ENCODE data around the gene SLC35E4. TPM values are rescaled to one million over a fixed set of nuclear protein-coding genes. Genes with fewer than 3 reads are reported as not detected.
"Not testable (repeated sequence)": the region's sequence is repeated elsewhere in the genome, so short reads cannot be mapped to it uniquely, and the experiment has no call there.

Gene SLC35E4
- total and polyA plus RNA-seq, 7 experiments from 2014 or later: 0.85 to 5.2 (median 2.3) TPM

DNA sequence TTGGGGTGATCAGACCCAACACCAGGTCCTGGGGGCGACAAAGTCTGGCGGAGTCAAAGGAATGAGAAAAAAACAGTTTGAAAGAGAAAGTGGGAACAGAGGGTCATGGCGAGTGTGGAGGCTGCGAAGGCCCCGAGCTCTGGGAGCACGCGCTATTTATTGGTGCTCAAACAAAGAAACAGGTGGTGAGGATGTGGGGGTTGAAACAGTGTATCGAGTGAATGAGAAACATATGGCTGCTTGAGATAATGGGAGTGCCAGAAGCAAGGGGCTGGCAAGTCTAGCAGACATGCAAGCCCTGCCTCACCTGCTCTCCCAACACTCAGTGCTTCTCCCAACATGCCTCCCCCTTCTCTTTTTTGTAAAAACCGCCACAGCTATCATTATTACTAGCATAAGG, 39.9 kb downstream of the SLC35E4 start:
- POLR2A ChIA-PET: no interaction called here

DNA sequence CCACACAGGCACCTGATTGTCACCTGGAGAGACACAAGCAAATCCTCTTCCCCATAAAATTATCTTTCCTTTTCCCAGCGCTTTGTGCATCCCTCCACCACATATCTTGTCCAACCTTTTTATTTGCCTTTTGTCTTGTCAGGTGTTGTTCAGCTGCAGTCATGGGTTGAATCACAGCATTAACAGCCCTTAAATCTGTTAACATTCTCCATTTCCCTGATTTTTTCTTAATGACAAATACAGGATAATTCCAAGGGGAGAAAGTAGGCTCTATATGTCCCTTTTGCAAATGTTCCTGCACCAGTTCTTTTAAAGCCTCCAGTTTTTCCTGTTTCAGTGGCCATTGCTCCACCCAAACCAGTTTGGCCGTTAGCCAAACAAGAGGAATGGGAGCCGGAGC, 41.0 kb downstream of the SLC35E4 start:
- POLR2A ChIA-PET; DNase-seq; H3K4me3 ChIP-seq (ENCODE audit: low read length); H3K9me3 ChIP-seq (ENCODE audit: control insufficient read depth in 2 of 3, low read length in 3 of 3); H3K27ac Mint-ChIP-seq; H3K36me3 ChIP-seq (ENCODE audit: control insufficient read depth in 2 of 3, insufficient read depth in 3 of 3, low read length in 3 of 3); H3K4me1 ChIP-seq (ENCODE audit: control insufficient read depth in 2 of 2, insufficient read depth in 2 of 2, low read length in 2 of 2); intact Hi-C loops (cut with micrococcal nuclease); H3K27ac ChIP-seq (ENCODE audit: low read depth, low read length); H3K4me3 Mint-ChIP-seq; H3K4me1 Mint-ChIP-seq; H3K9me3 Mint-ChIP-seq; H3K27me3 ChIP-seq (ENCODE audit: control insufficient read depth in 2 of 2, insufficient read depth in 2 of 2, low read length in 2 of 2); ATAC-seq; H3K36me3 Mint-ChIP-seq; CTCF ChIA-PET: not testable (repeated sequence)
- H3K27me3 Mint-ChIP-seq: peaks cover 0 to 18% (median 6%) of the 10 kb centered on the region in 5 donors

More for the DNA sequence above, 39.9 kb downstream of the SLC35E4 start:
- Histone ChIP-seq H3K27ac (ENCODE audit: low read depth, low read length) (no peak overlapping the region), H3K9me3 (ENCODE audit: control insufficient read depth in 2 of 3, low read length in 3 of 3) (no peaks in the 10 kb centered on the region), H3K4me1 (ENCODE audit: control insufficient read depth in 2 of 2, insufficient read depth in 2 of 2, low read length in 2 of 2) (no peaks in the 10 kb centered on the region), H3K4me3 (ENCODE audit: low read length) (no peak overlapping the region), H3K36me3 (ENCODE audit: control insufficient read depth in 2 of 3, insufficient read depth in 3 of 3, low read length in 3 of 3) (no peaks in the 10 kb centered on the region), H3K27me3 (ENCODE audit: control insufficient read depth in 2 of 2, insufficient read depth in 2 of 2, low read length in 2 of 2) (no peaks in the 10 kb centered on the region)
- Mint-ChIP-seq H3K4me1 (no peaks in the 10 kb centered on the region), H3K36me3 (no peaks in the 10 kb centered on the region), H3K27ac (no peak overlapping the region), H3K4me3 (no peak overlapping the region), H3K27me3 (peaks cover 0 to 18% (median 6%) of the 10 kb centered on the region in 5 donors), H3K9me3 (no peaks in the 10 kb centered on the region)
- no peak for ATAC-seq
- CTCF ChIA-PET: no interaction called here
- no peak for DNase-seq
- intact Hi-C loops (cut with micrococcal nuclease): no loop called here

DNA sequence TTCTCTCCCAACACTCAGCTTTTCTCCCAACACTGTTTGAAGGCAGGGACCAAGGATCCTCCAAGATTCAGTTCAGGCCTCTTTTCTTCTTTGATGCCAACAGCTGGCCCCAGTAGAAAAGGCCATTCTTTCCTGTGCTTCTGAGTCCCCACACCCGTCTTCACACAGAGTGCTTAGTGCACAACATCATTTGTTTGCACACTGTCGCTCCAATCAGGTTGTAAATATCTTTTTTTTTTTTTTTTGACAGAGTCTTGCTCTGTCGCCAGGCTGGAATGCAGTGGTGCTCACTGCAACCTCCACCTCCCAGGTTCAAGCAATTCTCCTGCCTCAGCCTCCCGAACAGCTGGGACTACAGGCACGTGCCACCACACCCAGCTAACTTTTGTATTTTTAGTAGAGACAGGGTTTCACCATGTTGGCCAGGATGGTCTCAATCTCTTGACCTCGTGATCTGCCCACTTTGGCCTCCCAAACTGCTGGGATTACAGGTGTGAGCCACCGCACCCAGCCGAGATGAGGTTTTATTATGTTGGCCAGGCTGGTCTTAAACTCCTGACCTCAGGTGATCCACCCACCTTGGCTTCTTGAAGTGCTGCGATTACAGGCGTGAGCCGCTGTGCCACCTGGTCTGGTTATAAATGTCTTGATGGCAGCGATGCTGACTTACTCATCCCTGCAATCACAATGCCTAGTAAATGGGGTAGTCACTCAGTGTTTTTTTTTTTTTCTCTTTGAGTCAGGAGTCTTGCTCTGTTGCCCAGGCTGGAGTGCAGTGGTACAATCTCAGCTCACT, 44.5 kb downstream of the SLC35E4 start:
- H3K9me3 Mint-ChIP-seq; H3K4me3 ChIP-seq (ENCODE audit: low read length); H3K4me1 Mint-ChIP-seq; H3K9me3 ChIP-seq (ENCODE audit: control insufficient read depth in 2 of 3, low read length in 3 of 3); ATAC-seq; intact Hi-C loops (cut with micrococcal nuclease); H3K27me3 ChIP-seq (ENCODE audit: control insufficient read depth in 2 of 2, insufficient read depth in 2 of 2, low read length in 2 of 2); H3K4me1 ChIP-seq (ENCODE audit: control insufficient read depth in 2 of 2, insufficient read depth in 2 of 2, low read length in 2 of 2); H3K27ac ChIP-seq (ENCODE audit: low read depth, low read length); CTCF ChIA-PET; H3K36me3 ChIP-seq (ENCODE audit: control insufficient read depth in 2 of 3, insufficient read depth in 3 of 3, low read length in 3 of 3); H3K27ac Mint-ChIP-seq; H3K36me3 Mint-ChIP-seq; DNase-seq; POLR2A ChIA-PET; H3K4me3 Mint-ChIP-seq: not testable (repeated sequence)
- H3K27me3 Mint-ChIP-seq: peaks cover 0 to 26% (median 6%) of the 10 kb centered on the region in 5 donors

DNA sequence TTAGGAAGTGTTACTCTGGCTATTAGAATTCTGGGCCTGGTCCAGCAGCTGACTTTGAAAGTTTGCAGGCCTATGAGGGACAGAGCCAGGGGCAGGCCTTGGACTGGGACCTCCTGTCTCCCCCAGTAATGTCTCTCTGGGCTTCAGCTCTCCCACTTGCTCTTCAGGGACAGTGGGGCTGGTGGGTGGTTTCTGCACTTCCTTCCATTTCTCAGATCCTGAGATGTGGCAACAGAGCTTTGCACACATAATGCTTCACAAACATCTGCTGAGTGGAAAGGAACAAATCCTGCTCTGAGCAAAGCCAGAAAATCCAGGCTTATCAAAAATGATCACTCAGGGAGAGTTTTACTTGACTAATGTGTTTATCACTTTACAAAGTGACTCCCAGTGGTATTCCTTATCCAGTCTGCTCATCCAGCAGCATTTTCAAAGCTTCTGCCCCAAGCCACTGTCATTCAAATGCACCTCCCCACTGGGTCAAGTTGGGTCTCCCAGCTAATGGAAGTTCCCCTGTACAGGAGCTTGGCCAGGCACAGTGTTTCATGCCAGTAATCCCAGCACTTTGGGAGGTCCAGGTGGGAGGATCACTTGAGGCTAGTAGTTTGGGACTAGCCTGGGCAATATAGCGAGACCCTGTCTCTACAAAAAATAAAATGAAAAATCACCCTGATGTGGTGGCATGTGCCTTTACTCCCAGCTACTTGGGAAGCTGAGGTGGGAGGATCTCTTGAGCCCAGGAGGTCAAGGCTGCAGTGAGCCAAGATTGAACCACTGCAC, 45.6 kb downstream of the SLC35E4 start:
- Mint-ChIP-seq H3K27me3 (peaks cover 0 to 29% (median 6%) of the 10 kb centered on the region in 5 donors), H3K9me3 (no peaks in the 10 kb centered on the region), H3K4me1 (no peaks in the 10 kb centered on the region), H3K36me3 (no peaks in the 10 kb centered on the region), H3K4me3 (no peak overlapping the region), H3K27ac (no peak overlapping the region)
- intact Hi-C loops (cut with micrococcal nuclease): no loop called here
- DNase-seq: no peak
- CTCF ChIA-PET: no interaction called here
- no peak for ATAC-seq
- Histone ChIP-seq H3K27me3 (ENCODE audit: control insufficient read depth in 2 of 2, insufficient read depth in 2 of 2, low read length in 2 of 2) (no peaks in the 10 kb centered on the region), H3K4me3 (ENCODE audit: low read length) (no peak overlapping the region), H3K9me3 (ENCODE audit: control insufficient read depth in 2 of 3, low read length in 3 of 3) (no peaks in the 10 kb centered on the region), H3K4me1 (ENCODE audit: control insufficient read depth in 2 of 2, insufficient read depth in 2 of 2, low read length in 2 of 2) (no peaks in the 10 kb centered on the region), H3K36me3 (ENCODE audit: control insufficient read depth in 2 of 3, insufficient read depth in 3 of 3, low read length in 3 of 3) (no peaks in the 10 kb centered on the region), H3K27ac (ENCODE audit: low read depth, low read length) (no peak overlapping the region)
- POLR2A ChIA-PET: no interaction called here

DNA sequence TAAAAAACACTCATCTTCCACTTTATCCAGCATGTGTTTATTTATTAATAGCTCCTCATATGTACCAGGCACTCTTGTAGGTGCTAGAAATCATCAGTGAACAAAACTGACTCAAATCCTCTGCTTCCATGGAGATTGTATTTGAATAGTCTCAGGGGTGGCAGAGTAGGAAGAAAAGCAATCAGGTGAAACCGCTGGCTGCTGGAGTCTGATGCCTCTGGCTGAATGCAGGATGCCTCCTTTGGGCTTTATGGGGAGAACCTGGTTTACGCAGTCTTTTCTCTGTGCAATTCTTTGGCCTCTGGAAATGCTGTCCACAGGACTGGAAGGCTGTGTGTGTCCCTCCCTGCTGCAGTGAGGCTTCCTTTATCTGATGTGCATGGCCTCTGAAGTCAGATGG, 46.2 kb downstream of the SLC35E4 start:
- DNase-seq (no peak), ATAC-seq (no peak)
- no peaks in the 10 kb centered on the region for H3K9me3 Mint-ChIP-seq
- intact Hi-C loops (cut with micrococcal nuclease): no loop called here
- CTCF ChIA-PET: no interaction called here
- no peaks in the 10 kb centered on the region for H3K36me3 Mint-ChIP-seq
- H3K27ac Mint-ChIP-seq: no peak overlapping the region
- peaks cover 0 to 26% (median 6%) of the 10 kb centered on the region in 5 donors for H3K27me3 Mint-ChIP-seq
- H3K4me1 Mint-ChIP-seq: no peaks in the 10 kb centered on the region
- Histone ChIP-seq H3K27me3 (ENCODE audit: control insufficient read depth in 2 of 2, insufficient read depth in 2 of 2, low read length in 2 of 2) (no peaks in the 10 kb centered on the region), H3K27ac (ENCODE audit: low read depth, low read length) (no peak overlapping the region), H3K4me1 (ENCODE audit: control insufficient read depth in 2 of 2, insufficient read depth in 2 of 2, low read length in 2 of 2) (no peaks in the 10 kb centered on the region), H3K9me3 (ENCODE audit: control insufficient read depth in 2 of 3, low read length in 3 of 3) (no peaks in the 10 kb centered on the region), H3K36me3 (ENCODE audit: control insufficient read depth in 2 of 3, insufficient read depth in 3 of 3, low read length in 3 of 3) (no peaks in the 10 kb centered on the region), H3K4me3 (ENCODE audit: low read length) (no peak overlapping the region)
- H3K4me3 Mint-ChIP-seq: no peak overlapping the region
- POLR2A ChIA-PET: no interaction called here

DNA sequence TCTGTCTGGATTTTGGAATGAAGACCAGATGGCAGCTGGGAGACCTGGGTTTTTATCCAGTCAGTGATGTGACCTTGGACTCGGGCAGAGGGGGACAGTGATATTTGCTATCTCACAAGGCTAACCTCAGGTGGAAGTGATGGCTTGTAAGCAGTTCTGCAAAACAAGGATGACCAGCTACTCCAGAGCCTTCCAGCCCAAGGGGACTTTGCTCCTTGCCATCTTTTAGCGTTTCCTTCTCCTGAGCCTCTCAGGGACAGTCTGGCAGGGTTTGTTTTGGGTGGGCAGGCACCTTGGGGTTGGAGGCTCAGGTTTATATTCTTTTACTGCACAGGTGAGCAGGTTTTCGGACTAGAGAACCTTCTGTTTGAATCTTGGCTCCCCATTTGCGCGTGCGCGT, 49.6 kb downstream of the SLC35E4 start:
- no peak overlapping the region for H3K4me3 ChIP-seq (ENCODE audit: low read length)
- intact Hi-C loops (cut with micrococcal nuclease): no loop called here
- CTCF ChIA-PET: no interaction called here
- Mint-ChIP-seq H3K4me3 (no peak overlapping the region), H3K27ac (no peak overlapping the region), H3K9me3 (no peaks in the 10 kb centered on the region), H3K36me3 (no peaks in the 10 kb centered on the region), H3K4me1 (no peaks in the 10 kb centered on the region), H3K27me3 (peaks cover 0 to 11% (median 0%) of the 10 kb centered on the region in 5 donors)
- DNase-seq: no peak
- no peaks in the 10 kb centered on the region for H3K27me3 ChIP-seq (ENCODE audit: control insufficient read depth in 2 of 2, insufficient read depth in 2 of 2, low read length in 2 of 2)
- no peak for ATAC-seq
- POLR2A ChIA-PET: no interaction called here
- H3K36me3 ChIP-seq (ENCODE audit: control insufficient read depth in 2 of 3, insufficient read depth in 3 of 3, low read length in 3 of 3): no peaks in the 10 kb centered on the region
- H3K27ac ChIP-seq (ENCODE audit: low read depth, low read length): no peak overlapping the region
- no peaks in the 10 kb centered on the region for H3K4me1 ChIP-seq (ENCODE audit: control insufficient read depth in 2 of 2, insufficient read depth in 2 of 2, low read length in 2 of 2)
- no peaks in the 10 kb centered on the region for H3K9me3 ChIP-seq (ENCODE audit: control insufficient read depth in 2 of 3, low read length in 3 of 3)

DNA sequence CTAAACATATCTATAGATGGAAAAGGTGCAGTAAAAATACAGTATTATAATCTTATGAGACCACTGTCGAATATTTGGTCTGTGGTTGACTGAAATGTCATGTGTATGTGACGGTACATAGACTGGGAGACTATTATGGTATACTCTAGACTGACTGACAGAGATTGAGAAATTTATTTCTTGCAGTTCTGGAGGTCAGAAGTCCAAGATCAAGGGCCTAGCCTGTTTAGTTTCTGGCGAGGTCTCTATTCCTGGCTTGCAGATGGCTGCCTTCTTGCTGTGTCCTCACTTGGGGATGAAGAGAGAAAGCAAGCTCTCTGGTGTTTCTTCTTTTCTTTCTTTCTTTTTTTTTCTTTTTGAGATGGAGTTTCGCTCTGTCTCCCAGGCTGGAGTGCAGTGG, 51.8 kb downstream of the SLC35E4 start:
- H3K36me3 Mint-ChIP-seq: no peaks in the 10 kb centered on the region
- no peaks in the 10 kb centered on the region for H3K9me3 Mint-ChIP-seq
- Histone ChIP-seq H3K36me3 (ENCODE audit: control insufficient read depth in 2 of 3, insufficient read depth in 3 of 3, low read length in 3 of 3) (no peaks in the 10 kb centered on the region), H3K27ac (ENCODE audit: low read depth, low read length) (no peak overlapping the region), H3K9me3 (ENCODE audit: control insufficient read depth in 2 of 3, low read length in 3 of 3) (no peaks in the 10 kb centered on the region), H3K4me1 (ENCODE audit: control insufficient read depth in 2 of 2, insufficient read depth in 2 of 2, low read length in 2 of 2) (no peaks in the 10 kb centered on the region), H3K4me3 (ENCODE audit: low read length) (no peak overlapping the region), H3K27me3 (ENCODE audit: control insufficient read depth in 2 of 2, insufficient read depth in 2 of 2, low read length in 2 of 2) (no peaks in the 10 kb centered on the region)
- ChIA-PET POLR2A (no interaction called here), CTCF (no interaction called here)
- peaks cover 0 to 17% (median 4%) of the 10 kb centered on the region in 5 donors for H3K27me3 Mint-ChIP-seq
- H3K27ac Mint-ChIP-seq: no peak overlapping the region
- DNase-seq (no peak), ATAC-seq (no peak)
- H3K4me1 Mint-ChIP-seq: no peaks in the 10 kb centered on the region
- intact Hi-C loops (cut with micrococcal nuclease): no loop called here
- no peak overlapping the region for H3K4me3 Mint-ChIP-seq
